ENCODE results near the gene ELP5.

- no peak for TF ChIP-seq CTCF (conservative IDR thresholded peaks at IDR 0.05; ENCODE audit: low read depth, low read length)
- TF ChIP-seq RAD21 (IDR thresholded peaks at IDR 0.05; ENCODE audit: low read length), result no peak
- no peak for TF ChIP-seq RCOR1 (IDR thresholded peaks at IDR 0.05; ENCODE audit: insufficient replicate concordance, low read length)
- no peak for TF ChIP-seq FOS (IDR thresholded peaks at IDR 0.05; ENCODE audit: low read depth, low read length)
- TF ChIP-seq ELK1 (IDR thresholded peaks at IDR 0.05; ENCODE audit: borderline replicate concordance, low read depth, low read length), result no peak
- TF ChIP-seq CEBPB (IDR thresholded peaks at IDR 0.05; ENCODE audit: low read depth, low read length), result no peak
- no peak; the same call in 1 of the 2 replicates for TF ChIP-seq USF2 (IDR thresholded peaks at IDR 0.05; ENCODE audit: low read depth, low read length)
- TF ChIP-seq POLR2A (IDR thresholded peaks at IDR 0.05; ENCODE audit: low read depth, low read length), result peak; percentile 15; the same call in 1 of the 2 replicates
- peak; percentile 45; the same call in 1 of the 2 replicates for TF ChIP-seq MAZ (IDR thresholded peaks at IDR 0.05; ENCODE audit: borderline replicate concordance, low read depth, low read length)
- TF ChIP-seq BHLHE40 (IDR thresholded peaks at IDR 0.05; ENCODE audit: low read depth, low read length), result no peak
- peak; percentile 99 for TF ChIP-seq MXI1 (IDR thresholded peaks at IDR 0.05; ENCODE audit: borderline replicate concordance, low read depth, low read length)
- no peak for TF ChIP-seq NFE2L2 (IDR thresholded peaks at IDR 0.05; ENCODE audit: low read depth, low read length)
These were observed 29.3 kb downstream of the ELP5 start, which contains the start of gene SLC2A4 for GRCh38 chr17:7281074-7281952.
